Measurements from ENCODE around the gene GHDC.

- TF ChIP-seq CTCF (IDR thresholded peaks at IDR 0.05) (no peak), POLR2A (IDR thresholded peaks at IDR 0.05) (no peak), POLR2AphosphoS5 (IDR thresholded peaks at IDR 0.05) (no peak)
These were observed 4.6 kb upstream of the GHDC start for GRCh38 chr17:42198897-42199296.
